GM18505 (cell line): ENCODE results near the gene TCF7L2.
"Not testable (repeated sequence)": the region's sequence is repeated elsewhere in the genome, so short reads cannot be mapped to it uniquely, and the experiment has no call there.

Experiments used
- ATAC-seq: cut with Tn5 transposase; IDR thresholded peaks from one replicate; pipeline ENCODE4 v1.9.1; 2021; ENCODE audit not compliant: unreplicated experiment
- POLR2A ChIP-seq: IDR thresholded peaks from 4 replicates; pipeline ENCODE4 v1.6.1; 2011; ENCODE audit warnings: borderline replicate concordance; ENCODE audit not compliant: insufficient read depth, insufficient read length; ENCODE audit errors: extremely low read depth

TCF7L2 gene

DNA sequence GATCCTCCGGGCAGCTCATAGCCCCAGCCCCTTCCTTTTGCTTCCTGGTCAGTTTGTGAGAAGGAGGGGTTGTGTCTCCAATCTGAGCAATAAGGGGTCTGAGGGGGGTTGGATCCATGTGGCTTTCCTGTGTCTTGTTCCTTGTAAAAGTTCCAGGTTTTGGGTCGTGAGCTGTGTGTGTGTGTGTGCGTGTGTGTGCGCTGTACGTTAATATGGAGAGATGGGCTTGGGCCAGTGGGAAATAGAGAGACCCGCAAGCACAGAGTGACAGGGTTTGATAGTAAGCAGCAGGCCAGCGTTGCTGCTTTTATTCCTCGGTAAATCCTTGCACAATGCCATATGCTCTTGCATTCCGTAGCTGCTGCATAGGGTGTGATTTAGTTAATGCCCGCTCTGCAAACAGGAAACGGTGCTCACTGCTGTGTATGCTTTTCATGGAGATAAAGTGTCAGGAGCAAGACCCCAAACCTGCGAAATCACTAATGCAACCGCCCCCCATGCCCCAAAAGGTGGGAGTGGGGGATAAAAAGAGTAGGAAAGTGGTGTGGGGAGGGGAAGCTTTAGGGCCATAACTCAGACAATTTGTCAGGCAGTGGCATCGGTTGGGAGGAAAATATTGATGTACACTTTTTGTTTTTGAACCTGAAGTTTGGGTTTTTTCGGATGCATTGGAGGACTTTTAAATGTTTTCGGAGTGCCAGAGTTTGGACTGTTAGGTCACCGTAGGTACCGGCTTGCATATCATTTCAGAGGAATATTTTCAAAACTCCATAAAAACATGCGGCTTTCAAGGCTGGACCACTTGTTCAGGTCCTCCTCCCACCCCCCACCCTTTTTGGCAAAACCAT lies 108.7 kb downstream of the TCF7L2 start:
- TF ChIP-seq POLR2A = no peak
- no peak for ATAC-seq

- no peak for TF ChIP-seq POLR2A
- ATAC-seq = no peak
Observed at GRCh38 chr10:113059371-113059780, 109.3 kb downstream of the TCF7L2 start.

- TF ChIP-seq POLR2A = no peak
- no peak for ATAC-seq
Observed at GRCh38 chr10:113060201-113061053, 110.4 kb downstream of the TCF7L2 start.

- TF ChIP-seq POLR2A = no peak
- ATAC-seq = no peak
Observed at GRCh38 chr10:113061054-113061430, 111.0 kb downstream of the TCF7L2 start.

- ATAC-seq = no peak
- no peak for TF ChIP-seq POLR2A
Observed at GRCh38 chr10:113061557-113061956, 111.5 kb downstream of the TCF7L2 start.

DNA sequence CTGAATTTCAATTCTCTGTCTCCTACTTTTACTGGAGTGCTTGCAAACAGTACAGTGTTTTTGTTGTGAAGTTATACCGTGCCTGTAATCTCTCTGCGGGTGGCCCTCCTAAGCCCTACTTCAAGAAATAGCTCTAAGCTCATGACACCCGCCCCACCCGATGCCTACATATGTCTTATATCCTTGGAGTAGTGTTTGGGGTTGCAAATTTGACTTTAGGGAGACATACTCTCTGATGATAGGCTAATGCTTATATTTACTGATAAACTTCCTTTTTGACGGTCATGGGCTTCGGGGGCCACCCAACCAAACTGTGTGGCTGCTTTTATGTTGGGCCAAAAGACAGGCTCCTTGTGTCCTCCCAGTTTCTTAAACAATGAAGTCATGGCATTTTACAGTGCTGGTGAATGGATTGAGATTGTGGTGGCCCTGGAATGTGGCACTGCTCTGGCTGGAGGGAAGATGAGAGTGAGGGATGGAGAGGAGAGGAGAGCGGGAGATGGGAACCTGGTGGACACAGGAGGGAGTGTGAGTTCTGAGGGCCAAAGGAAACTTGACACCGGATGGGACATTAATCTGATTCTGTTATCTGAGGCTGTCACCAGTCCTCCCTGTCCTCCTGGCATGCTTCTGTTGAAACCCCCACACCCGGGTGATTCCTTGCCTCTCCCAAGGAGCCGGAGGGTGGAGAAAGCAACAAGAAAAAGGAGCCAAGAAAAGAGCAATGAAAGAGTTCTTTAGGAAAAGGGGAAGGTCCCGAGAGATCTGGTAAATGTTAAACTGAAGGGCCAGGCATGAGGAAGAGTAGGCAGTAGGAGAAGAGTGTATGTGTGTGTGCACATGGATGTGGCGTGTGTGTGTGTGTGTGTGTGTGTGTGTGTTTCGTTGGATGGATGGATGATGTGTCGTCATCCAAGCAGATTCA lies 113.3 kb downstream of the TCF7L2 start:
- no peak for TF ChIP-seq POLR2A
- ATAC-seq = no peak

GRCh38 chr10:113064039-113064438 lies 114.0 kb downstream of the TCF7L2 start:
- no peak for ATAC-seq
- no peak for TF ChIP-seq POLR2A

- not testable (repeated sequence) for ATAC-seq
Observed at GRCh38 chr10:113066120-113066519, 116.1 kb downstream of the TCF7L2 start.

DNA sequence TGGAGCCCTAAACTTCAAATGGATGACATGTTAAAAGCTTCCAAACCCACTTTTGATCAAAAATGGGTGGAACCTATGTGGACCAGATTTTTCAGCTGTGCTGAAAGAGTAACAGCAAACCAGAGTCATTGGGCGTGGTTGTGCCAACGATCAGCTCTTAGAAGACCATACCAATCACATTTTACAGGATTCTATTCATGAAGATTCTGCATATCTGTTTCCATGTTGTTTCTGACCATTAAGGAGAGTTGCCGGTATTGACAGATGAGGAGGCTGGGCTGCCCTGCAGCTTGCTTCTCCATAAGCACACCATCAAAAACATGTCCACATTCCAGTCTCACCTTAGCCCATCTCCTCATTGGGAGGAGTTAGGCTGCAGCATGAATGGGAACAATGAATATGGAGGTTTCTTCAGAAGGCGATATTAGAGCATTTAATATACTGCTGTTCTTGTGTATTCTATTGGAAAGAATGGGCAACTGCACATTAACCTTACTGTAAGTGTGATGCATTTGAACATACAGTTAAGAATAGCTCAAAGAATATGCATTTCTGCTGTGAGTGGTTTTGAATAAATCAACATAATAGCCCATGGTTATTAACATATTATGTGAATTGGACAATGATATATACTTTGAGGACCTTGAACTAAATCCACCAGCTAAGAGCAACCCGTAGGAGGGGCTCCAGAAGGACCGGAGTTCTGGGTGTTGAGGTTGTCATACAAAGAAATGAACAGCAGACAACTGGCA lies 116.7 kb downstream of the TCF7L2 start:
- no peak for ATAC-seq
- TF ChIP-seq POLR2A = no peak

DNA sequence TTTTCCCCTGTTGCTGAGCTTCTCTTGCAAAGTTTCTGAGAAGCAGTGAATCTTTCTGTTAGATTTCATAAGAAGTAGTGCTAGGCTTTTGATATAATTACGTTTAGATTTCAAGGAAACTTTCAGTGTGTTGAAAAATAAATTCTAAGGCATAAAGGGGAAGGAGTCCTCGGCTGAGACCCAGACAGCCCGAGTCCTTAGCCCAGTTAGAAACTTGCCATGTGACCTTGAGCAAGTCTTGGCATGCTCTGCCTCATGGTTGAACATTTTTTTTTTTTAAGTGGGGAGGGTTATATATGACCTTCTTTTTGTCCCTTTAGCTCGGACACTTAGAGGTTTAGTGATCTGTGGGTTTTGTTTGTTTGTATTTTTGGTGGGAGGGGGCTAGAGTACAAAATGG lies 117.5 kb downstream of the TCF7L2 start:
- ATAC-seq = no peak
- no peak for TF ChIP-seq POLR2A

DNA sequence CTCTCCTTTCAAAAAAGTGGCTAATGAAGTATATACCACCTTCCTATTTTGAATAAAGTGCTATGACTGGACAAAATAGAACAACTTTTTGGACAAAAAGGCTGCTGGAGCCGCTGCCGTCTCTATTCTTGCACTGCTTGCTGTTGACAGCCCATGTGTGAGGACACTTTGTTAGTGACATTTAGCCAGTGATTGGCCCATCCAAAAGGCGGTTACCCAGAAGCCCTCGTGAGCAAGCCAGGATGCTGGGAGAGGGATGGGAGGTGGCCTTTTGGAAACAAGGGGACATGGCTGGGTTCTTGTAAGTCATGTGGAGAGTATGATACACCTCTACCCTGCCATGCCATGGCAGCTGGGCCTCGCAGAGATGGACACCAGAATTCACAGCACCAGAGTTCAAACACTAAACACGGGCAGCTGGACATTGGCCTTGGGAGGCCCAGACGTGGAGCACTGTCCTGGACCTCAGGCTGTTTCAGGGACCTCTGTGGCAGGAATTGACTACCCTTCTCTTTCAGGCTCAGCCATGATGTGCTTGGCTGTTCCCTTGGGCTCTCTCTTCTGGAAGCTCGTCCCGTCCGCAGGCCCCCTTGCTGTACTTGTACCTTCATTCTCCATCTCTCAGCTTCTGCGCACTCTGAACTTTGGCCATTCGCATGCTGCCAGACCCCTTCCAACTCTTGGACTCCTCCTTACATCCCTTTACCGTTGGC lies 118.3 kb downstream of the TCF7L2 start:
- TF ChIP-seq POLR2A = no peak
- ATAC-seq = no peak

GRCh38 chr10:113069595-113069994 lies 119.5 kb downstream of the TCF7L2 start:
- ATAC-seq = no peak
- no peak for TF ChIP-seq POLR2A

GRCh38 chr10:113071446-113071845 lies 121.4 kb downstream of the TCF7L2 start:
- no peak for ATAC-seq
- no peak for TF ChIP-seq POLR2A
